ENCODE measurements around the gene CD99.
"Not testable (repeated sequence)": the region's sequence is repeated elsewhere in the genome, so short reads cannot be mapped to it uniquely, and the experiment has no call there.

Gene CD99

DNA sequence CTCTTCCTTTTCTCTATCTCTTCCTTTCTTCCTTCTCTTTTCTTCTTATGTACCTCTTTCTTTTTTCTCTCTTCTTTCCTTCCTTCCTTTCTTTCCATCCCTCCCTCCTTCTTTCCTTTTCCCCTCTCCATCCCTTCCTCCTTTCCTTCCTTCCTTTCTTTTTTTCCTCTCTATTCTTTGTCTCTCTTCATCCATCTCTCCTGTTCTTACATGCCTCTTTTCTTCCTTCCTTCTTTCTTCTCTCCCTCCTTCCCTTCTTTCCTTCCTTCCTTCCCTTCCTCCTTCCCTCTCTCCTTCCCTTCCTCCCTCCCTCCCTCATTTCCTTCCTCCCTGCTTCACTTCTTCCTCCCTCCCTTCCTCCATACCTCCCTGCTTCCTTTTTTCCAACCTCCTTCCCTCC, 41.6 kb downstream of the CD99 start:
- no peak for DNase-seq

DNA sequence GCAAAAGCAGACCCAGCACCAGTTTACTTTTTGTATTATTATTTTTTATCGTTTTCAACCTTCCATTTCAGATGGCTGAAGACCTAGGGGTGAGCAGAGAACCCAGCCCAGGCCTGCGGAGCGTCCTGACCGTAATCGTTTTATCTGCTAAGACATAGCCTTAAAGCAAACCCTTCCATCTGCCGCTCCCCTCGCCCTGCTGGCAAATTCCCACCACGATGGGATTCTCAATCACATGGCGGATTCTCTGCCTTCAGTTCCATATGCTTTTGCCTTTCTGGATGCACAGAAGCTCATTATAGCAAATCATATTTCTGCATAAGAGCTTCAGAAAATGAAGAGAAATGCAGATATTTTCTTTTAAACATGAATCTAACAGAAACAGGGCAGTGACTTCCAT, 42.2 kb downstream of the CD99 start:
- no peak for DNase-seq

- DNase-seq = no peak
These were observed 44.2 kb downstream of the CD99 start for GRCh38 chrX:2735270-2735669.

GRCh38 chrX:2740672-2741071, 49.6 kb downstream of the CD99 start:
- no peak for DNase-seq

DNA sequence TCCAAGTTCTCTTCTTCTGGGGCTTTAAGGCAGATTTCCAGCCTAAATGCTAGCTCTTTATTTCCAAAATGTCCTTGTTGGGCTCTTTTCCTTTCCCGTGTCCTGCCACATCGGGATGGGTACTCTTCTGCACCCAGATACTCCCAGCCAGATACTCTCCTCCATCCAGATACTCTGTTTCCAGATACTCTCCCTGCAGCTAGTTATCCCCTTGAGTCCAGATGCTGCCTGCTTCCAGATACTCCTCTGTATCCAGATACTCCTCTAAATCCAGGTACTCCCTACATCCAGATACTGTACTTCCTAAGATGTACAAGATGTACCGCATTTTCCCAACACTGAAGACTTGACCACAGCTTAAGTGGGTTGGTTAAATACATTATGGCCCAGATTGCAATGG, 50.3 kb downstream of the CD99 start:
- DNase-seq = no peak

DNA sequence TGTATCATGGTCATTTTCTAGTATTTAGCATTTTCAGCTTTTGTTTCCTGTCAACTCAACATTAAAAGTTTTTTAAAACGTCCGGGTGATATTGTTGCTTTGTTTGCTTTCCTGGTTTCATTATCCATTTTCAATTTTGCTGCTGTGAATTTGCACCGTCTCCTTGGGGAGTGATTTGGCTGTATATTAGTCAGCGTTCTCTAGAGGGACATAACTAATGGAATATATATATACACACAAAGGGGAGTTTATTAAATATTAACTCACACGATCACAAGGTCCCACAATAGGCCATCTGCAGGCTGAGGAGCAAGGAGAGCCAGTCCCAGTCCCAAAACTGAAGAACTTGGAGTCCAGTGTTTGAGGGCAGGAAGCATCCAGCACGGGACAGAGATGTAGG, 55.2 kb downstream of the CD99 start:
- not testable (repeated sequence) for DNase-seq

DNA sequence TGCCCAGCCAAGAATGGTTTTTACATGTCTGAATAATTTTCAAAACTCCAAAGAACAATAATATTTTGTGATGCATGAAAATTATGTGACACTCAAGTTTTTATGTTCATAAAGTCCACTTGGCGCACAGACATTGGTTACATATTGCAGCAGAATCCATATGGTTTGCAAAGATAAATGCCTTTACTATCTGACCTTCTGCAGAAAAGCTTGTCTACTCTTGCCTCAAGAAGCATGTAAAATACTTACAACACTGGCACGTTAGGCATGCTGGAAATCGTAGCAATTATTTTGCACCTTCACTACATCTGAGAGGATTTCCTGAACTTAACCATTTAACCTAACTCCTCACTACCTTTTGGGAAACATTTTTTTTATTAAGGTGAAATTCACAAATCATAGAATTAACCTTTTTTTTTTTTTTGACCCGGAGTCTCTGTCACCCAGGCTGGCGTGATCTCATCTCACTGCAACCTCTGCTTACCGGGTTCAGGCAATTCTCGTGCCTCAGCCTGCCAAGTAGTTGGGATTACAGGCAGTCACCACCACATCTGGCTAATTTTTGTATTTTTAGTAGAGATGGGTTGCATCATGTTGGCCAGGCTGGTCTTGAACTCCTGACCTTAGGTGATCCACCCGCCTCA, 57.2 kb downstream of the CD99 start:
- DNase-seq = no peak

GRCh38 chrX:2748815-2749188, 57.7 kb downstream of the CD99 start:
- no peak for DNase-seq

DNA sequence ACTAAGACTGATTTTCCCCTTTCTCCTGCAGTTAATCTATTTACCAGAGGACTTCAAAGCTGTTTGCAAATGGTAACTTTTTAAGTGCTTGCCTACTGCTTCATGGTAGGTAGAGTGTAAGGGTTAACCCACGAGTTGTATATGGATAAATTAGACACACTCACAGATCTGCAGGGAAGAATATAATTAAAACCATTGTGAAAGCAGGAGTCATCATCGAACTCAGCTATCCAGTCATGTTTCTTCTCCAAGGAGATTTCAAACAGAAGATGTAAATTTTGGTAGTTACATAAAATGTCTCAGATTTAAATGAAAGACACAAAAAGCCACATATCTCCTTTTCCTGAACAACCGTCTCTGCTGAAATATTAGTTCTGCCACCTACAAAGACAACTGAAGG, 60.2 kb downstream of the CD99 start:
- no peak for DNase-seq

GRCh38 chrX:2751874-2752300, 60.8 kb downstream of the CD99 start, which contains the start of gene XG:
TSS of gene XG (plus strand) at chrX:2752040. CDS start at chrX:2752275, 235 bp downstream.
- DNase-seq = not testable (repeated sequence)

DNA sequence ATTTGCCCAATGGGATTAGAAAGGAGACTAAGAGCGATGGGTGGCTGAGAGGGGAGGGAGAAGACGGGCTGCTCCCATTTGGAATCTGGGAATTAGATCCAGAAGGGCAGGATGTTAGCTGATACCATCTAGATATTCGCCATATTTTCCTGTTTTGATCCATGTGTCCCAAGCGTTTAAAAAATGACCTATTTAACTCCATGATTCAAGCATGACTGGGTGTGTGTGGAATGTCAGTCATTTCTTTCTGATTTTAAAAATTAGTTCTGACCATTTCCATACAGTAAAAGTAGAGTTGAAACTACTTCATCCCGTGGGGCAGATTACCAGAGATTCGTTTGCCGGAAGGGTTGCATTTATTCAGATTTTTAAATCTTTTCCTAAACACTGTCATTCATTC, 61.3 kb downstream of the CD99 start:
- DNase-seq = not testable (repeated sequence)

GRCh38 chrX:2755163-2755715, 64.1 kb downstream of the CD99 start:
- not testable (repeated sequence) for DNase-seq

GRCh38 chrX:2756548-2756947, 65.5 kb downstream of the CD99 start:
- DNase-seq = no peak

DNA sequence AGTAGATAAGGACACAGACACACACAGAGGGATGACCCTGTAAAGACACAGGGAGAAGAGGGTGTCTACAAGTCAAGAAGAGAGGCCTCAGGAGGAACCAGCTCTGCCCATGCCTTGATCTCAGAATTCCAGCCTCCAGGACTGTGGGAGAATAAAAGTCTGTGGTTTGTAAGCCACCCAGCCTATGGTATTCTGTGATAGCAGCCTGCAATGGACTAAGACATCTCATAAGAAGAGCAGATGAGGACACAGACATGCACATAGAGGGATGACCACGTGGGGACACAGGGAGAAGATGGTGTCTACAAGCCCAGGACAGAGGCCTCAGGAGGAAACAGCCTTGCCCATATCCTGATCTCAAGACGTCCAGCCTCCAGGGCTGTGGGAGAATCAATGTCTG, 70.2 kb downstream of the CD99 start:
- no peak for DNase-seq

GRCh38 chrX:2762671-2763070, 71.6 kb downstream of the CD99 start:
- not testable (repeated sequence) for DNase-seq

DNA sequence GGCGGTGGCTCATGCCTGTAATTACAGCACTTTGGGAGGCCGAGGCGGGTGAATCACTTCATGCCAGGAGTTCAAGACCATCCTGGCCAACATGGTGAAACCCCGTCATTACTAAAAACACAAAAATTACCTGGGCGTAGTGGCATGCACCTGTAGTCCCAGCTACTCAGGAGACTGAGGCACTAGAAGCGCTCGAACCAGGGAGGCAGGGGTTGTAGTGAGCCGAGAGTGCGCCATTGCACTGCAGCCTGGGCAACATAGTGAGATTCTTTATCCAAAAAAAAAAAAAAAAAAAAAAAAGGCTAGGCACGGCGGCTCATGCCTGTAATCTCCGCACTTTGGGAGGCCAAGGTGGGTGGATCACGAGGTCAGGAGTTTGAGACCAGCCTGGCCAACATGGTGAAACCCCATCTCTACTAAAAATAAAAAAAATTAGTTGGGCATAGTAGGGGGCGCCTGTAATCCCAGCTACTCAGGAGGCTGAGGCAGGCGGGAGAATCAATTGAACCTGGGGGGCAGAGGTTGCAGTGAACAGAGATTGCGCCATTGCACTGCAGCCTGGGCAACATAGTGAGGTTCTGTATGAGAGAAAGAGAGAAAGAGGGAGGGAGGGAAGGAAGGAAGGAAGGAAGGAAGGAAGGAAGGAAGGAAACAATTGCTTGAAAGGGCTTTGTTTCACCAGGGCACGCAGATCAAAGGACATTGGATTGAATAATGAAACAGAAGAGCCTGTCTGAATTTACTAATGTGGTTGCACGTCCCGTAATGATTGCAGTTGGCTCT, 73.9 kb downstream of the CD99 start:
- not testable (repeated sequence) for DNase-seq

GRCh38 chrX:2765549-2765830, 74.4 kb downstream of the CD99 start:
- no peak for DNase-seq

GRCh38 chrX:2766906-2767305, 75.8 kb downstream of the CD99 start:
- DNase-seq = no peak

DNA sequence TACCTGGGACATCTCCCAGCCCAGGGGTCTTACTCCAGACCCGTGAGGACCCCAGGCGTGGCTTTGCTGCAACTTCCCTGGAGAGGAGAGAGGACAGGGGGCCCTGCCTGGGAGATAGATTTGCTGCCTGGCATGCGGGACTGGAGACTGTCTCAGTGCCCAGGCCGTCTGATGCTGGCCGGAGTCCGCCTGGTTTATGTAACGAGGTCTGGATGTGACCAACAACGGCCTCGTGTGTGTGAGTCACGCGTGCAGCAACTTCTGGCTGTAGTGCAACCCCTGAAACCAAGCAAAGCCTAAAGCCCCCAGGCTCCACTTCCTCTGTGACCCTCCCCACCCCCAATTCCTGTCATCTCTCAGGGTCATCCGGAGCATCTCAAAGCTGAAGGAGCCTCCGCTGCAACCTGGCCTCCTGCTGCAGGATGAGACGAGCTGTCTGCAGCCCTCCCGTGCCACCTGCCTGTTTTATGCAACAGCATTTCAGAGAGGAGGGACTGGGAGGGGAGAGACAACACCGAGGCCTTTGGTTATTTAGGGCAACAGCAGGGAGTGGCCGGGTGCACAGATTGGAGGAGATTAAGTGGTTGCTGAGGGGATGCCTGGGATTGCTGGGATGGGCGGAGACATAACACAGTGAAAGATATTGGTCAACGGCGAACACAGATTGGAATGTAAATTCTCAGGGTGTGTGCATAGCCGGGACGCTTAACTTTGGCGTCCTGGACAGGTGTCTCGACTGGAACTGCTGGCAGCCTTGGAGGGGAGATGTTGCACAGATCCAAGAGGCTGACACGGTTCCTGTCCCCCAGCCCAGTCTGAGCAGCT, 76.7 kb downstream of the CD99 start:
- DNase-seq = no peak

DNA sequence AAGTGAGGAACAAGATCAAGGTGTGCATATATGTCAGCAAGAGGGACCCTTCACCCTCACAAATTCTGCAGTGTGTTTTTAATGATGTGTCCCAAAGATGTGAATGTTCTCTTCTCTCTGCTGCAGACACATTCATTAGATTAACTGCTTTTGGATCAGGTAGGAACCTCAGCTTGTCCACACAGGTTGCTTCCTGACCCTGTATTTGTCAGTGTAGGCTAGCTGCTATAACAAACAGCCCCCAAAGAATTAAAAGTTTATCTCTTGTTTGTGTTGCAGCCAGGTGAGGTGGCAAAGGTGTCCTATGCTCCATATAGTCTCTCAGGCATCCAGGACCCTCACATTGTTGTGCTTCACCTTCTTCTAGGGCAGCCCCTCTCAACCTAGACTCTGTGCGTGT, 78.5 kb downstream of the CD99 start:
- DNase-seq = no peak

DNA sequence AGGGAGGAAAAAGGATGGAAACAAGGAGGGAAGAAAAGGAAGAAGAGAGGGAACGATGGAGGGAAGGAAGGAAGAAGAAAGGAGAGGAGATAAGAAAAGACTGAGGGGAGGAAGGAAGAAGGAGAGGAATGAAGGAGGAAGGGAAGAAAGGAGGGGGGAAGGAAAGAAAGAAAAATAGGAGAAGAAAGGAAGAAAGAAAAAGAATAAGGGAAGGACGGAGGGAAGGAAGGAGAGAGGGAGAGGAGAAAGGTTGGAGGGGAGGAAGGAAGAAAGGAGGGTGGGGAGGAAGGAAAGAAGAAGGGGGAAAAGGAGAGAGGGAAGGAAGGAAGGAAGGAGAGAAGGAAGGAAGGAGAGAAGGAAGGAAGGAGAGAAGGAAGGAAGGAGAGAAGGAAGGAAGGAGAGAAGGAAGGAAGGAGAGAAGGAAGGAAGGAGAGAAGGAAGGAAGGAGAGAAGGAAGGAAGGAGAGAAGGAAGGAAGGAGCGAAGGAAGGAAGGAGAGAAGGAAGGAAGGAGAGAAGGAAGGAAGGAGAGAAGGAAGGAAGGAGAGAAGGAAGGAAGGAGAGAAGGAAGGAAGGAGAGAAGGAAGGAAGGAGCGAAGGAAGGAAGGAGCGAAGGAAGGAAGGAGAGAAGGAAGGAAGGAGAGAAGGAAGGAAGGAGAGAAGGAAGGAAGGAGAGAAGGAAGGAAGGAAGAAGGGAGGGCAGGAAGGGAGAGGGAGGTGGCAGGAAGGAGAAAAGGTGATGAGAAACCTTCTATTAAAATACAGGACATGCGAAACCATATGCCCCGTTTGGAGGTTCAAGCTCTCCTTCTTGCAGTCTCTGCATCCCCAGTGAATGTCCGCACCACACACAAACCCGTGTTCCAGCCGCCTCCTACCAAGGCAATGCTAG, 82.3 kb downstream of the CD99 start:
- not testable (repeated sequence) for DNase-seq

DNA sequence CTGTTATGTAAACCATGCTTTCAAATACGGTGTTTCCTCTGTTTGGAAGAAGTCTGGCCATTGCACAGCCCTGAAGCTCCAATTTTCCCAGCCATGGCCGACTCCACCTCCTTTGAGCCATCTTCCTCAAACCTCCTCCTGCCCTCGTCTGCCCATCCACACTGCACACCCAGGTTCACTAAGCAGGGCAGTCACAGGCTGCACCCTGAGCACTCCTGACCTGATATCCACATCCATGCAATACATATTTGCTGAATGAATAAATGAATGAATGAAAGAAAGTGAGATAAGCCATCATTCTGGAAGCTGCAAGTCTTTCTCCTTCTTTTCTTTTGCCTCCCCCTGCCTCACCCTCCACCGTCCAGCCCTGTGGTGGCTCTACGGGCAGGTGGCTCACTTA, 83.0 kb downstream of the CD99 start:
- no peak for DNase-seq

DNA sequence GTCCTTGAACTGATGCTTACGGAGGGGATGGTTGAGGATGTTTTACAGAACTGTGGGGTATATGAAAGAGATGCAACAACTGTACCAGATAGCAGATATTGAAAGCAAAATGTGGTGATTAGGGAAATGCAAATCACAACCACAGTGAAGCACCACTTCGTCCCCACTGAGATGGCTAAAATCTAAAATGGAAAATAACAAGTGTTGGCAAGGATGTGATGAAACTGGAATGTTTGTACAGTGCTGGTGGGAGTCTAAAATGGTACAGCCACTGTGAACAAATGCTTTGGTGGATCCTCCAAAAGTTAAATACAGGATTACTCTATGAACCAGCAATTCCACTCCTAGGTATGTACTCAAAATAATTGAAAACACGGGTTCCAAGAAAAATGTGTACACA, 83.7 kb downstream of the CD99 start:
- DNase-seq = no peak
